HUDEP-2 (cell line): Measurements from ENCODE around the gene ZNF646.

Source experiments
- DNase-seq, 76 experiments: peaks; one replicate each; lab custom pipeline; 2025; ENCODE audit not compliant: unreplicated experiment in 76 of 76; lab: John Stamatoyannopoulos, UW

Gene ZNF646

DNA sequence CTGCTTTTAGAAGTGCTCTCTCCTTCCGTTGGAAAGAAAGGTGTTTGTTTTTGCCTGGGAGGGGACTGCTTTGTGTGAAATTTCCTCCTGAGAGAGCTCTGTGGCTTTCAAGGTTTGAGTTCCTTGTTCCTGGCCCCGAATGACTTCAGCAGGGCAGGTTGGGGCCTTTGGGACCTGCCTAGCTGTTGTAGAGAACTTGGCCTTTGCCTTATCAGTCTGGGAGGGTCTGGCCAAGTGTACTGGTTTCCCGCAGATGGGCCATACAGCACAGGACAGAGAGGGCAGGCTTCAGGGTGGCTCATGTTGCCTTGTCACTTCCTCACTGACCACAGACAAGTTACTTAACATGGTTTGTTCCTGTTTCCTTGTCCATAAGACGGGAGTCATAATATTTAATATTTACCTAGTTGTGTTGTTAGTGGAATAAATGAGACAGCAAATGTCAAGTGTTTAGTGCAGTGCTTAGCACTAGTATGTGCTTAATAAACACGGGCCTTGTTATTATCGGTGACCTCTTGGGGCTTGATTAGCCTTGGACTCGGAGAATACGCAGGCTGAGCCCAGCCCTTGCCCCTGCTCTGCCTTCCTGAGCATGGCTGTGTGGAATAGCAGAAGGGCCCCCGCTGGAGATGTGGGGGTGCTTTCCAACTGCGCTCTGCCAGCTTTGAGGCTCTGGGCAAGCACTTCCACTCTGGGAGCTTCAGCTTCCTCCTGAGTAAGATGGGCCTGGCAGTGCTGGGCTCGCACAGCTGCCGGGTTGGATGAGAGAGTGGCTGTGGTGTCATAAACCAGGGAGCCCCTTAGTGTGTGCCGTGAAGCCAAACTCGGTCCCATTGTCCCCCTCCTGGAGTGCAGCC lies 54.7 kb downstream of the ZNF646 start:
- DNase-seq: peak in 70 of 76 experiments; percentile 20 to 87 (median 63)

DNA sequence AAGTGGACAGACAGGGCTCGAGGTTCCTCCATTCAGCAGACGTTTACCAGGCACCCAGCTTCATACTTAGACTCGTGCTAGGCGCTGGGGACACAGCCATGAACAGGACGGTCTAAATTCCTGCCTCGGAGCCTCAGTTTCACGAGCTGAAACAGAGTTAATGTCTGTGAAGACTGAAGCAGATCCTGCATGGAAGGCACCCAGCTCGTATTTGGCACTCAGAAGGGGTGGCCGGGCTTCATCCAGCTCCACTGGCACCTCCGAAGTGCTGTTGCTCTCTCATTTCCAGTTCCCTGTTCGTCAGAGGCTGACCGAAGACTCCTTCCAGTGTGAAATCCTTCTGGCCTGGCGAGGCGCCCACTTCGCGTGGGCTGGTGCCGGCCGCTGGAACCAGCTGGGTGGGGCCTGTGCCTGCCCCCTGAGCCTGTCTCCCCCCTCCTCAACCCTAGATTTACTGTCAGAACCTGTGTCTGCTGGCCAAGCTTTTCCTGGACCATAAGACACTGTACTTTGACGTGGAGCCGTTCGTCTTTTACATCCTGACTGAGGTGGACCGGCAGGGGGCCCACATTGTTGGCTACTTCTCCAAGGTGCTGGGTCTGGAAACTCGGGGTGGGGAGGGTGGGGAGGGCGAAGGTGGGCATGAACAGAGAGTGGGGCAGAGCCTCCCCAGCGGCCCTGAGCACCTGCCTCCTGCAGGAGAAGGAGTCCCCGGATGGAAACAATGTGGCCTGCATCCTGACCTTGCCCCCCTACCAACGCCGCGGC lies 55.5 kb downstream of the ZNF646 start:
- DNase-seq: peak in 4 of 76 experiments; percentile 4 to 16 (median 10)

DNA sequence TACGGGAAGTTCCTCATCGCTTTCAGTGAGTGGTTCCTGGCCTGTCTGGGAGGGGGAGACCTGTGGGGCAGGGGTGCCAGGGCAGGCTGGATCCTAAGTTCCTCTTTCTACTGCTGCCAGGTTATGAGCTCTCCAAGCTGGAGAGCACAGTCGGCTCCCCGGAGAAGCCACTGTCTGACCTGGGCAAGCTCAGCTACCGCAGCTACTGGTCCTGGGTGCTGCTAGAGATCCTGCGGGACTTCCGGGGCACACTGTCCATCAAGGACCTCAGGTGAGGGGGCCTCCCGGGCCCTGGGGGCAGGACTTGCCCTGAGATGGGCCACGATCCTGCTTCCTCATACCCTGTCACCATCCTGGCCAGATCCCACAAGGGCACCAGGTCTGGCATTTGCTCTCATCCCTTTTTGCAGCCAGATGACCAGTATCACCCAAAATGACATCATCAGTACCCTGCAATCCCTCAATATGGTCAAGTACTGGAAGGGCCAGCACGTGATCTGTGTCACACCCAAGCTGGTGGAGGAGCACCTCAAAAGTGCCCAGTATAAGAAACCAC lies 56.2 kb downstream of the ZNF646 start:
- no peak for DNase-seq

- DNase-seq: no peak
These were observed 56.7 kb downstream of the ZNF646 start for GRCh38 chr16:31130899-31131298.

DNA sequence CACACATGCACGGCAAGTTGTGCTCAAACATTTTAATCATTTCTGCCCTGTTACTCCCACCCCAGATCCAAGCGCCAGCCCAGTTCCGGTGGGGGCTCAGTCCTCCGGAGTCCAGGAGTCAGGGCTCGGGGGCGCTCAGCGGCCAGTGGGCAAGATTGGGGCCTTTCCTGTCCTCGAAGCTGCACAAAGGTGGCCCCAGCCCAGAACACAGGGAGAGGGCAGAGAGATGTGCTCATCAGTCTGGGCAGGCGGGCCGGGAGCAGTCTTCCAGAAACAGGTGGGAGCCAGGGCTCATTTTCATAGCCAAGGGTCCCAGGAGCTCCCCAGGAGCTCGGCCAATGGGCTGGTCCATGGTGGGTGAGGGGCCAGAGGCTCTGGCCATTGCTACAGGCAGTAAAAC lies 57.2 kb downstream of the ZNF646 start:
- DNase-seq: no peak

DNA sequence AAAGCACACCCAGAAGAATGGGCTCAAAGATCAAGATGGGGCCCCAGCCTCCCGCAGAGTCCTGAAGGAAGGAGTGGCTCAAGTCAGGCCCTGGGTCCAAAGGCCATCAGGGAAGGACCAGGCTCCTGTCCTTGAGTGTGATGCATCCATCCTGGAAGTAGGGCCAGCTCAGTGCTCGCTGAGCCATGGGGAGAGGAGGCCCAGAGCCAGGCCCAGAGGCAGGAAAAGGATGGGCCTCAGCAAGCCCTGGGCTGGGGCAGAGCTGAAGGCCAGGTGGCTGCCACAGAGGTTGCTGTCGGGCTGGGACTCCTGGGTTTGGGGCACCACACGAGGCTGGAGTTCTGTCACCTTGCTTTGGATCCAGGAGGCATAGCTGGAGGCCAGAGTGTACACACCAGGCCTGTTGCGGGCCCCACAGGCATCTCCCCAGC lies 57.6 kb downstream of the ZNF646 start:
- no peak for DNase-seq

GRCh38 chr16:31132303-31132979 lies 58.2 kb downstream of the ZNF646 start:
- DNase-seq: no peak

GRCh38 chr16:31133046-31133501 lies 58.9 kb downstream of the ZNF646 start:
- DNase-seq: no peak
